ENCODE measurements around the gene TUBA3D.
"Not testable (repeated sequence)": the region's sequence is repeated elsewhere in the genome, so short reads cannot be mapped to it uniquely, and the experiment has no call there.

- TF ChIP-seq SP1 (IDR thresholded peaks at IDR 0.05); TARDBP (IDR thresholded peaks at IDR 0.05); SUZ12 (IDR thresholded peaks at IDR 0.05); FOXM1 (IDR thresholded peaks at IDR 0.05; ENCODE audit: borderline replicate concordance); ELF4 (IDR thresholded peaks at IDR 0.05); BHLHE40 (IDR thresholded peaks at IDR 0.05; ENCODE audit: borderline replicate concordance): not testable (repeated sequence)
Measured at GRCh38 chr2:131454914-131455313, 21.0 kb upstream of the TUBA3D start.
